H1 (cell line): ENCODE data around the gene ZNF440. TPM values are rescaled to one million over a fixed set of nuclear protein-coding genes. Genes with fewer than 3 reads are reported as not detected.

Source experiments
- SAP30 ChIP-seq: fragments of 300-600 bp; sonication (generic); IDR thresholded peaks from 2 replicates; pipeline ENCODE4 v1.7.1; 2012; ENCODE audit warnings: low read length, moderate library complexity, mild to moderate bottlenecking, inconsistent platforms; ENCODE audit not compliant: insufficient read depth, insufficient replicate concordance
- polyA plus RNA-seq, 7 experiments: library from polyadenylated mRNA; depleted of rRNA in 3 of 7; stranded (reverse) in 5 of 7; unstranded in 2 of 7; fragments of >200 nt in 5 of 7; fragments of 200-250 nt in 2 of 7; gene quantifications; 1 replicate in 5 of 7; 2 replicates in 1 of 7; 4 replicates in 1 of 7; pipeline versions ENCODE4 v1.2.1 to v1.2.3, GENCODE V29; 2011 to 2013; ENCODE audit warnings: missing spikeins in 2 of 7, mixed read lengths in 2 of 7
- total RNA-seq: library from RNA; stranded (reverse); fragmentation: NEBNext Ultra II Directional; extraction: Animal tissue kit (Norgen Biotek cat#: 25700); gene quantifications from 2 replicates; pipeline ENCODE4 v1.2.1, GENCODE V29; 2021

The ZNF440 gene
- total and polyA plus RNA-seq, 2 of the 8 experiments (the other 6 are each of a cell fraction or from before 2014, with no cell fraction given) = 0.77 to 6.5 TPM

DNA sequence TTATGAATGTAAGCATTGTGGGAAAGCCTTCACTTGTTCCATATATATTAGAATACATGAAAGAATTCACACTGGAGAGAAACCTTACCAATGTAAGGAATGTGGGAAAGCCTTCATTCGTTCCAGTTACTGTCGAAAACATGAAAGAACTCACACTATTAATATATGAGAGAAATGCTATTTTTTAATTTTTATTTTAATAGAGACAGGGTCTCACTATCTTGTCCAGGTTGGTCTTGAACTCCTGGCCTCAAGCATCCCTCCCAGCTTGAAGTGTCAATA, 7.0 kb upstream of the ZNF440 start (continued):
- TF ChIP-seq SAP30 = no peak
